ENCODE results near the gene CAPRIN2.
A peak's percentile ranks its signal among the peaks of the same experiment; 100 is the strongest.

Gene CAPRIN2

GRCh38 chr12:30695199-30696102, 59.3 kb downstream of the CAPRIN2 start, which contains the start of gene IPO8:
IPO8 (minus strand) TSS chr12:30695869; CDS start chr12:30695647, 222 bp downstream.
- H3K4me3 ChIP-seq (ENCODE audit: low read length), result peak within 1 kb of the TSS; percentile 99
- peak; percentile 64 for DNase-seq (ENCODE audit: low read depth)
- TF ChIP-seq, protein P1, sequence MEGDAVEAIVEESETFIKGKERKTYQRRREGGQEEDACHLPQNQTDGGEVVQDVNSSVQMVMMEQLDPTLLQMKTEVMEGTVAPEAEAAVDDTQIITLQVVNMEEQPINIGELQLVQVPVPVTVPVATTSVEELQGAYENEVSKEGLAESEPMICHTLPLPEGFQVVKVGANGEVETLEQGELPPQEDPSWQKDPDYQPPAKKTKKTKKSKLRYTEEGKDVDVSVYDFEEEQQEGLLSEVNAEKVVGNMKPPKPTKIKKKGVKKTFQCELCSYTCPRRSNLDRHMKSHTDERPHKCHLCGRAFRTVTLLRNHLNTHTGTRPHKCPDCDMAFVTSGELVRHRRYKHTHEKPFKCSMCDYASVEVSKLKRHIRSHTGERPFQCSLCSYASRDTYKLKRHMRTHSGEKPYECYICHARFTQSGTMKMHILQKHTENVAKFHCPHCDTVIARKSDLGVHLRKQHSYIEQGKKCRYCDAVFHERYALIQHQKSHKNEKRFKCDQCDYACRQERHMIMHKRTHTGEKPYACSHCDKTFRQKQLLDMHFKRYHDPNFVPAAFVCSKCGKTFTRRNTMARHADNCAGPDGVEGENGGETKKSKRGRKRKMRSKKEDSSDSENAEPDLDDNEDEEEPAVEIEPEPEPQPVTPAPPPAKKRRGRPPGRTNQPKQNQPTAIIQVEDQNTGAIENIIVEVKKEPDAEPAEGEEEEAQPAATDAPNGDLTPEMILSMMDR (conservative IDR thresholded peaks at IDR 0.05; ENCODE audit: low read depth, low read length), result peak; percentile 51

- DNase-seq (ENCODE audit: low read depth), result peak; percentile 26
- TF ChIP-seq, protein P1 (conservative IDR thresholded peaks at IDR 0.05; ENCODE audit: low read depth, low read length), result no peak
- peak overlapping the region; percentile 99 for H3K4me3 ChIP-seq (ENCODE audit: low read length)
Observed at GRCh38 chr12:30694412-30695198, 60.1 kb downstream of the CAPRIN2 start.

- TF ChIP-seq, protein P1 (conservative IDR thresholded peaks at IDR 0.05; ENCODE audit: low read depth, low read length), result no peak
- no peak overlapping the region for H3K4me3 ChIP-seq (ENCODE audit: low read length)
- DNase-seq (ENCODE audit: low read depth), result no peak
Observed at GRCh38 chr12:30692470-30692869, 62.3 kb downstream of the CAPRIN2 start.

GRCh38 chr12:30691122-30691879, 63.5 kb downstream of the CAPRIN2 start:
- TF ChIP-seq, protein P1 (conservative IDR thresholded peaks at IDR 0.05; ENCODE audit: low read depth, low read length), result no peak
- no peak for DNase-seq (ENCODE audit: low read depth)
- H3K4me3 ChIP-seq (ENCODE audit: low read length), result no peak overlapping the region

DNA sequence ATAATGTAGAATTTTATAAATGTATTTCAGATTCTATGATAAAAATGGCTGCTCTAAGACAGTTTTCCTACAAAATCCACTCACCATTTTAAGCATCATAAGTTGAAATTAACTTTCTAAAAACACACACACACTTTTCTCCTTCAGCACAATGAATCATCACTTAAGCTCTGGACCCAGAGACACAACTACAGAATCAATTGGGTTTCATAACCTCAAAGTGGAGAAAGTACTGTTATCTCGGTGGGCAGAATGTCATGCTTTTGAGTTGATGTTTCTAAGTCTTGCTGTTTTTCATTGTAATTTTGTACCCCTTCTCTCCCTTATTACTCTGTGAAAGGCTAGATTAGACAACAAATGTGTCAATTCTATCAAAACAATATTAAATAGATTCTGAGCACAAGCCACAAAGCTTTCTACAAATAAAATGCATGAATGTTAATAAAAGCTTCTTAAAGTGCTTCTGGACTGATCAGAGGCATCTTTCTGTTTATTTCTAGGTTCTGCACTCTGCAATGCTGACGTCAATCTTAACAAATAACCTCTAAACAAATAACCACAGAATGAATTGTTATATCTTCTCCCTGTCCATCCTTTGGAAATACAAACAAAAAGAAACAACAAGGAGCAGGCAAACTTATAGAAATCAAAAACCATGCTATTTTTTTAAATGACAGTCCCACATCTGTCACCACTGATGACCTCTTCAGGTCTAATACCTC, 67.3 kb downstream of the CAPRIN2 start:
- no peak overlapping the region for H3K4me3 ChIP-seq (ENCODE audit: low read length)
- no peak for DNase-seq (ENCODE audit: low read depth)
- TF ChIP-seq, protein P1 (conservative IDR thresholded peaks at IDR 0.05; ENCODE audit: low read depth, low read length), result no peak

- no peak for DNase-seq (ENCODE audit: low read depth)
- H3K4me3 ChIP-seq (ENCODE audit: low read length), result no peak overlapping the region
- TF ChIP-seq, protein P1 (conservative IDR thresholded peaks at IDR 0.05; ENCODE audit: low read depth, low read length), result no peak
Observed at GRCh38 chr12:30679241-30679640, 75.5 kb downstream of the CAPRIN2 start.
